ENCODE data around the gene DOCK7.
"Not testable (repeated sequence)": the region's sequence is repeated elsewhere in the genome, so short reads cannot be mapped to it uniquely, and the experiment has no call there.

GRCh38 chr1:62680992-62681391 is 7.2 kb downstream of the DOCK7 start:
- not testable (repeated sequence) for TF ChIP-seq CTCF (IDR thresholded peaks at IDR 0.05; ENCODE audit: low read depth, low read length, poor library complexity, severe bottlenecking); EZH2phosphoT487 (IDR thresholded peaks at IDR 0.05; ENCODE audit: borderline replicate concordance, low read length)

Data from DOHH2 (cell line).